Stimulated activated CD4-positive, alpha-beta T cell treated with anti-CD3 and anti-CD28 coated beads, Interleukin-12 subunit alpha, Interleukin-12 subunit beta, amount 100 ng/mL, for 48 hours (primary cell): ENCODE results near the gene UEVLD.
"Not testable (repeated sequence)": the region's sequence is repeated elsewhere in the genome, so short reads cannot be mapped to it uniquely, and the experiment has no call there.

Experiments
- DNase-seq, 3 donors: peaks; one replicate each; pipeline ENCODE4 v3.0.0-alpha.2; 2020; ENCODE audit warnings: low read depth in 2 of 3, low spot score in 1 of 3

UEVLD gene

GRCh38 chr11:18588297-18589252 is at the start of gene UEVLD:
Gene UEVLD, minus strand, starts transcription at chr11:18588734. Its CDS starts 80 bp downstream, at chr11:18588654.
- DNase-seq, result peak; percentile 50 to 77 (median 66)

GRCh38 chr11:18634140-18635032 is 45.9 kb upstream of the UEVLD start, which contains the start of gene SPTY2D1:
Gene SPTY2D1, minus strand, starts transcription at chr11:18634342. Its CDS starts 85 bp downstream, at chr11:18634257.
- peak; percentile 94 to 98 (median 96) for DNase-seq

GRCh38 chr11:18633256-18634139 is 45.0 kb upstream of the UEVLD start:
- DNase-seq, result peak in 1 of 3 donors; percentile 13

GRCh38 chr11:18632841-18633240 is 44.3 kb upstream of the UEVLD start:
- DNase-seq, result no peak

GRCh38 chr11:18624161-18624560 is 35.6 kb upstream of the UEVLD start:
- DNase-seq, result no peak

- no peak for DNase-seq
Measured at GRCh38 chr11:18623707-18624106, 35.2 kb upstream of the UEVLD start.

- DNase-seq, result no peak
Measured at GRCh38 chr11:18618342-18619025, 29.9 kb upstream of the UEVLD start.

DNA sequence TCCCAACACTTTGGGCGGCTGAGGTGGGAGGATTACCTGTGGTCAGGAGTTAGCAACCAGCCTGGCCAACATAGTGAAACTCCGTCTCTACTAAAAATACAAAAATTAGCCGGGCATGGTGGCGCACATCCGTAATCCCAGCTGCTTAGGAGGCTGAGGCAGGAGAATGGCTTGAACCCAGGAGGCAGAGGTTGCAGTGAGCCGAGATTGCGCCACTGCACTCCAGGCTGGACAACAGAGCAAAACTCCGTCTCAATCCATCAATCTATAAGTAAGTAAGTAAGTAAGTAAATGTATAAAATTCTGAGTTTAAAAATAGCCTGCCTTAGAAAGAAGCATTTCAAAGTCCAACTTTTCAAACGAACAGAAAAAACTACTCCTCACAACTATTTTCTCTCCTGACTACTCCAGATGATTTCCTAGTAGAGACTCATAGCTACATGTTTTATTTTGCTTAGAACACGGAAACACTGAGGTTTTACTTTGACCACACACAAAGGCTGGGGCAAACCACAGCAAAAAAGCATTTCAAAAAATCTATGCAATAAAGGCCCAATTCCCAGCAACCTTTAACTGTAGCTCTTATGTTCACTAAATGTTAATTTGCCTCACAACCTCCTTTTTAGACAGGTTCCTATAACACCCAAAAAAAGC is 29.3 kb upstream of the UEVLD start:
- peak in 1 of 3 donors; percentile 32 for DNase-seq

DNA sequence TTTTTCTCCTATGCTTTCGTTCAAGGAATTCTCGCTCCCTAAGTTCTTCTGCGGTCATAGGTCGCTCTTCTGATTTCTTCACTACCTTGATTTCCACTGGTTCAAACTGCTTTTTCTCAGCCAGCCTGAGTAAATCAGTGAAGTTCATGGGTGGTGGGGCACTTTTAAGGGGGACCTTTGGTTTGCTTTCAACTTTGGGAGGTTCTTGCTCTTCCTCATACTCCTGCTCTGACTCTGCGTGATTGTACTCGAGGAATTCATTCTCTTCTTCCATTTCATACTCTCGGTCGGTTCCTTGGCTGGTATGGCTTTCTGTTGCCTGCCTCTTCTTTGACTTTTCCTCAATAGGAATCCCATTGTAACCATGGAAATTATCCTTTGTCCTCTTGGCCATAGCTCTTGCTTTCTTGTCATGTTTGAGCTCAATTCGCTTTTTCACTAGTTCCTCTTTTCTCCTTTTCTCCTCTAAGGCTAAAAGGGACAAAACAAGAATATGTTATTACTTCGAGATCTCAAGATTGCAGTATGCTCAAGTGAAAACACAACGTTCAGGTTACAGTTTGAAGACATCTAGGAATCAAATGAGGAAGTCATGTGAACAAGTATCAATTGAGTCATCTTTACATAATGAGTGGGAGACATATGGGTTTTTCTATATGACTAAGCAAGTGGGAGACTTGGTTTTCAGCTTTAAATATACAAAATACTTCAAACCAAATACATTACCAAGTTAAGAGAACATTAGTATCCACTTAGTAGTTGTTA is 27.3 kb upstream of the UEVLD start:
- DNase-seq, result no peak

DNA sequence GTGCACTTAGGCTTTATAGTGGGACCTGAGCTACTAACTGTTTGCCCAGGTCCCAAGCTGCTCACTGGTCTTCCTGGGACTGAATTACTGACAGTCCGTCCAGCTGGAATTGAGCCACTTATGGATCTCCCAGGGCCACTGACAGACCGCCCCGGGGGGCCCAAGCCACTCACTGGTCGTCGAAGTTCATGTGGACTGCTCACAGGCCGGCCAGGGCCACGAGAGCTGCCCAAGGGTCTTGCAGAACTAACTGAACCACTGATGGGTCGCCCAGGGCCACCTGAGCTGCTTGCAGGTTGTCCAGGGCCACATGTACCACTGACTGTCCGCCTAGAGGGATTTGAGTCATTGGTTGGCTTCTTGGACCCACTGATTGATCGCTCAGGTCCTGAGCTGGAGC is 26.1 kb upstream of the UEVLD start:
- no peak for DNase-seq

DNA sequence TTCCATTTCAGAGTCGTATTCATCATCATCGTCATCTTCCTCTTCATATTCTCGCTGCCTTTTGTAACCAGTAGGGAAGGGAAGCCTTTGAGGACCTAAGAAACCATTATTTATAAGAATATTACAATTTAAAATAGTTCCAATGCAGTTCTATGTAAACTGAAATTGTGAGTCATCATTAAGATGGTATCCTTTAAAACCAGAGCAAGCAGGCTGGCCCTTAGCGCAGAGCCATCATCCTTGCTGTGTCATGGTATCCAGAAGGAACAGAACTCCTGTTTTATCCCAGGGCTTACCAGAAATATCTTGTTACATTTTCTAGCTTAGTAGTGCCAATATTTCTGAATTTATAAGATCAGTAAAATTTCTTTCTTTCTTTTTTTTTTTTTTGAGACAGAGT is 23.9 kb upstream of the UEVLD start:
- no peak for DNase-seq

GRCh38 chr11:18611196-18611595 is 22.7 kb upstream of the UEVLD start:
- no peak for DNase-seq

DNA sequence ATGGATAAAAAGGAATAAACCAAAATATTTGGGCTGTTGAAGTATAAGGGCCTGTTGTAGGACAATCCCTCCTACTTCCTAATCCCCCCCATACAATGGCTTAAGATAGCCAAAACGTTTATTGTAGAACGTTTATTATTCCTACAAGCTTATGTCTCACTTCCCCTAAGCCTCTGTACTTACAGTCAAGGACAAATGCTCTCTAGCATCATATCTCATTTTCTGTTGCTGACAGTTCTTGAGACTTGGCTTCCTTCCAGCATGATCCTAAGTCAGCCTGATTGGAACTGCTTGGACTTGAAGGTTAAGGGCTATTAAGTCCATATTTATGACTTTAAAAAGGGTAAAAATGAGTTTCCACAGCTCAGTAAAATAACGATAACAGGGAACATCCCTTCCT is 19.8 kb upstream of the UEVLD start:
- no peak for DNase-seq

DNA sequence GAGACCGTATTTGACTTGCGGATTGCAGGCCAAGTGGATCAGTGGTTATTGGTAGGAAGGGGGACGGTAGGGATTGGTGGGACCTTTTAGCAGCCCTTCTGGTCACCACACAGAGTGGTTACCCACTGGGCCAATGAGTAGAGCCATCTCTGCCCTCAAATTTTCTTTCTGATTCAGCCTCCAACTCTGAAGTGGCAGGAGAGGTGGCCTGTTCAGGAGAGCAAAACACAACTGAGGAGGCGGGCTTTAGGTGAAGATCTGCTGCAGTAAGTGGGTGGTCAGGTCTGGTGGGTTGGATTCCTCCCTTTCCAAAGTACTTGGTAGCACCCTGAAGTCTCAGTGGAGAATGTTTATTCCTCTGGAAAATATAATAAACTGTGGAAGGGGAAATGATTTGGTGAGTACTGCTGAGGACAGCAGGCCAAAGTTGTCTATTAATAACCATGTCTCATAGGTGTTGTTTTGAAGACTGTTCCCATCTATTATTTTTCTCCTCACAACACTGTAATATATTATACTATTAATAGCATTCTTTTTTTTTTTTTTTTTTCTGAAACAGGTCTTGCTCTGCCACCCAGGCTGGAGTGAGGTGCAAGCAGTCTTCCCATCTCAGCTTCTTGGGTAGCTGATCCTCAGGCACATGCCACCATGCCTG is 12.5 kb upstream of the UEVLD start:
- no peak for DNase-seq

- DNase-seq, result no peak
Measured at GRCh38 chr11:18599739-18600230, 11.3 kb upstream of the UEVLD start, which contains the start of gene MISFA. Gene MISFA, plus strand, starts transcription at chr11:18599789. Its CDS starts 140 bp downstream, at chr11:18599929.

GRCh38 chr11:18594999-18595749 is 6.6 kb upstream of the UEVLD start:
- no peak for DNase-seq

DNA sequence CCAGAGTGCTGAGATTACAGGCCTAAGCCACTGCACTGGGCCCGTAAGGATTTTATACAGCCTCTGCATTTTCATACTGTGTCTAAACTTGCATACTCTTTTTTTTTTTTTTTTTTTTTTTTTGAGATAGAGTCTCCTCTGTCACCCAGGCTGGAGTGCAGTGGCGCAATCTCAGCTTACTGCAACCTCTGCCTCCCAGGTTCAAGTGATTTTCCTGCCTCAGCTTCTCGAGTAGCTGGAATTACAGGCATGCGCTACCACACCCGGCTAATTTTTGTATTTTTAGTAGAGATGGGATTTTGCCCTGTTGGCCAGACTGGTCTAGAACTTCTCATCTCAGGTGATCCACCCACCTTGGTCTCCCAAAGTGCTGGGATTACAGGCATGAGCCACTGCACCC is 5.6 kb upstream of the UEVLD start:
- not testable (repeated sequence) for DNase-seq
